GM19239 (cell line): ENCODE data around the gene CYYR1.

Experiments used
- DNase-seq: peaks from one replicate; pipeline ENCODE4 v3.0.0; 2011; ENCODE audit warnings: low spot score; ENCODE audit not compliant: insufficient read length
- FAIRE-seq: peaks from 2 replicates; lab custom pipeline; 2011; peaks lifted over from hg19 to GRCh38; lab: Jason Lieb, UNC

Gene CYYR1

GRCh38 chr21:26555540-26556146 is 17.4 kb downstream of the CYYR1 start:
- no peak for FAIRE-seq
- no peak for DNase-seq

- no peak for FAIRE-seq
- no peak for DNase-seq
Observed at GRCh38 chr21:26554365-26554764, 18.7 kb downstream of the CYYR1 start.

GRCh38 chr21:26553898-26554297 is 19.2 kb downstream of the CYYR1 start:
- no peak for DNase-seq
- FAIRE-seq, result no peak

- DNase-seq, result no peak
- FAIRE-seq, result no peak
Observed at GRCh38 chr21:26550326-26550725, 22.8 kb downstream of the CYYR1 start.

- DNase-seq, result no peak
- FAIRE-seq, result no peak
Observed at GRCh38 chr21:26546446-26547097, 26.5 kb downstream of the CYYR1 start.

- DNase-seq (no peak), FAIRE-seq (no peak)
Observed at GRCh38 chr21:26544201-26544775, 28.8 kb downstream of the CYYR1 start.

GRCh38 chr21:26540651-26541050 is 32.4 kb downstream of the CYYR1 start:
- FAIRE-seq, result no peak

DNA sequence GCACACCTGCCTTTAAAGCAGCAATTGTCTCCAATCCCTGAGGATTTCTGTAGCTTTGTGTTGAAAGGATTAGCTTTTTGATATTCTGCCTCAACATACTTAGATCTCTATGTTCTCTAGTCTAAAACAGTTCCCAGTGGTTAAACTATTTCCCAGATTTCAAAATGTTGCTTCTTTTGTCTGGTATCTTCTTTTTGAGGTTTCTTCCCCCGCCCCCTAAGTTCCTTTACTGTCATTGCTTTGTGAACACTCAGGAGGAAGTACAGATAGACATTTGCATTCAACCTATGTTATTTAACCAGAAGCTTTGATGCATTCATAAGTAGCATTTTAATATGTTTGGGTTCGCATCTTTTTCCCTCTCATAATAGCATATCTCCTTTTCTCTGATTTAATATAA is 33.5 kb downstream of the CYYR1 start:
- DNase-seq (no peak), FAIRE-seq (no peak)

More at GRCh38 chr21:26540651-26541050, 32.4 kb downstream of the CYYR1 start:
- no peak for DNase-seq

DNA sequence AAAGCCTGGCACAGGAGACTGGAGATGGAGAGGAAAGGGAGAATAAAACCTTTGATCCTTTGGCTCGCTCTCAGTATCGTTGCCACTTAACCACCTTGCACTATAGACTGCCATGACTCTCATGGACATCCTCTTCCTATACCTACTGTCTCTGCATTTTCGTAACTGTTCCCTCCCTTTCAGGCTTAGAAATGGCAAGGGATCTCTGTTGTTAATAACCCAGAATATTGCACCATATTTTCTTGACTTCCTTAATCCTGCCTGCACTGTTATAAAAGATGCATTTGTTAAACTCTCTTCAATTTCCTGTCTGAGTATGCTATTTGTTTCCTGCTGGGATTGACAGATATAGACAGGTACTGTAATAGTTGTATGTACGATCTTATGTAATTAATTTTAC is 38.6 kb downstream of the CYYR1 start:
- FAIRE-seq (no peak), DNase-seq (no peak)

GRCh38 chr21:26532208-26532607 is 40.9 kb downstream of the CYYR1 start:
- FAIRE-seq (no peak), DNase-seq (no peak)

GRCh38 chr21:26529526-26529925 is 43.6 kb downstream of the CYYR1 start:
- FAIRE-seq (no peak), DNase-seq (no peak)

DNA sequence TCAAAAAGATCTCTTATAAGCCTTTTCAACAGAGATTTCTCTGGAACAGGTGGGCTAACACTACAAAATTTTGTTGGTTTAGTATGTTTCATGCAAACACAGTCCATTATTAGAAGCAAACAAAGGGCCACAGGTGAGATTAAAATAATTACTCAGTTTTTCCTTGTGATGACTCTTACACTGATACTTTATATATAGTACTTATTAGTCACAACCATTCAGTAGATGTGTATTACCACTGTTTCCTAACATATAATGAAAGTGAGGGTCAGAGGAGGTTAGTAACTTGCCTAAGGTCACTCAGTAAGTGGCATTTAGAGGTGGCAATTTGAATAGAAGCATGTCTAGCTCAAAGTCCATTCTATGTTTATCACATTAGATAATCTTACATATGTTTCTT is 44.2 kb downstream of the CYYR1 start:
- no peak for FAIRE-seq

DNA sequence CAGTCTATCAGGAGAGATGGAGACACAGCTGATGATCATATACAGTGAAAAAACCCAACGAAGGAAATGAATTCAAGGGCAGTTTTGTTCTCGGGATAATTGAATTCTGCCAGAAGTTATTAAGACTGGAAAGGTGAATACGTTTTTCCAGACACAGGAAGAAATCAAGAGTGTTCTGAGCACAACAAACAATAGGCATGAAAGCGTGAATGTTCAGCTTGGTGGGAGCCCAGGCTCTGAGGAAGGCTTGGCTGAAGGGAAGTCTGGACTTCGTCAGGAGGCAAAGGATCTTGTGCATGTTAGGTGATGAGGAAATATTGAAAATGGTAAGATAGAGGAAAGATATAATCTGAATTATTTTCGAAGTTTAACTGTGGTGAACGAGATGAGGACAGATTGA is 50.4 kb downstream of the CYYR1 start:
- no peak for DNase-seq
- no peak for FAIRE-seq

More for the DNA sequence above, 44.2 kb downstream of the CYYR1 start:
- no peak for DNase-seq

GRCh38 chr21:26519142-26519541 is 53.9 kb downstream of the CYYR1 start:
- DNase-seq (no peak), FAIRE-seq (no peak)

DNA sequence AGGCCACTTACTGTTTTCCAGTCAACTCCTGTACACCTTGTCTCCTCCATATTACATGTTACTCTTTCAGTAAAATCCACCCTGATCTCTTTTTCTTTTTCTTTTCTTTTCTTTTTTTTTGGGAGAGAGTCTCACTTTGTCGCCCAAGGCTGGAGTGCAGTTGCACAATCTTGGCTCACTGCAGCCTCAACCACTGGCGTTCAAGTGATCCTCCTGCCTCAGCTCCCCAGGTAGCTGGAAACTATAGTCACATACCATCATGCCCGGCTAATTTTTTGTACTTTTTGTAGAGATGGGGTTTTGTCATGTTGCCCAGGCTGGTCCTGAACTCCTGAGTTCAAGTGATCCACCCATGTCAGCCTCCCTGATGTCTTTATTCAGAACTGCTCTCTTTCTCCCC is 57.8 kb downstream of the CYYR1 start:
- DNase-seq (no peak), FAIRE-seq (no peak)

DNA sequence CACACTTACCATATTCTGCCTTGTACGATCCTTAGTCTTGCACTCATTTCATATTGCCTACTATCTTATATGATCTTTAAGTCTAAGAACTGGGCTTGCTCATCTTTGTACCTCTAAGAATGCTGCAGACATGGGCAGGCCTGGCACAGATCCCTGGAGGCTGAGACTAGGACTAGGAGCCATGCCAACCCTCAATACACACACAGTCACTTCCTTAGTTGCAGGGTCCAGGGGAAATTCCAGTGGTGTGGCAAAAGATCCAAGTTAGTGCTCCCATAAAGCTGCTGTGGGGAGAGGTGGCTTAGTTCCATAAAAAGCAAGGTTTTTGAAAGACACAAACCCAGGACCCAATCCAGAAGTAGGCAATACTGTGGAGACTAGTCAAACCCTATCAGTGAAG is 59.9 kb downstream of the CYYR1 start:
- DNase-seq (no peak), FAIRE-seq (no peak)

DNA sequence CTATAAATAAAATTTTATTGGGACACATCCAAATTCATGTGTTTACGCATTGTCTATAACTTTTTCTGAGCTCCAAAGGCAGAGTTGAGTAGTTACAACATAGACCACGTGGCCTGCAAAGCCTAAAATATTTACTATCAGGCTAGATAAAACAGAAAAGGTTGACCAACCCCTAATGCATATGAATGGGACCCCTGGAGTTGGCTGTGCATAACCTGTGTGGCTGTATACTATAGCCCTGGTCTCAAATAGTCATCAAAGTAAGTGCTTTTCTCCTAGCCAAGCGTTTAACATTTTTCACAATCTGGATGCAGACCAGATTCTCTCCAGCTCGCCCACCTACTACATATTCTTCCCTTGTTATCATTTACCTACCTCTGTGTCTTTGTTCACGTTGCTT is 60.4 kb downstream of the CYYR1 start:
- DNase-seq (no peak), FAIRE-seq (no peak)

- FAIRE-seq (no peak), DNase-seq (no peak)
Observed at GRCh38 chr21:26508903-26509302, 64.2 kb downstream of the CYYR1 start.

- FAIRE-seq, result no peak
- no peak for DNase-seq
Observed at GRCh38 chr21:26506956-26507355, 66.1 kb downstream of the CYYR1 start.

GRCh38 chr21:26505211-26505610 is 67.9 kb downstream of the CYYR1 start:
- no peak for FAIRE-seq
- no peak for DNase-seq

DNA sequence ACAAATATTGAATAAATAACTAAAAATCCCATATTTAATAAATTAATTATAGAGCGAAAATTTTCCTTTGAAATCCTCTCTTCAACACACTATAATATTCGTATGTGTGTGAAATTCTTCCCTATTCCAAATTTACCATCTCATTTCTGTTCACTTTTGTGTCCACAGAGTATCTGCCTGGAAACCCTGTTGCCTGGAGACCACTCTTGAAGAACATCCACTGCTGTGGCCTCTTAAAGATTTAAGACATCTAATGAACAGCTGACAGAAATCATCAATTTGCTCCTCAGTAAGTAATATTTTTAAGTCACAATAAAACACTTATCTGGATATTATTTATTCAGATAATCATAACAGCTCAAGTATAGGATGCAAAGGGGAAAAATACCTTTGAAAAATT is 69.7 kb downstream of the CYYR1 start:
- DNase-seq (no peak), FAIRE-seq (no peak)

- DNase-seq (no peak), FAIRE-seq (no peak)
Observed at GRCh38 chr21:26501495-26502021, 71.5 kb downstream of the CYYR1 start.
